RWPE1 (cell line): Measurements from ENCODE around the gene HTR1D.

Source experiments
- CTCF ChIA-PET: fragments of 350-600 bp; sonication (Branson Sonifier 250); formaldehyde crosslinking; extraction: SDS; loops from one replicate; lab custom pipeline; 2021; lab: Yijun Ruan, JAX
- POLR2A ChIA-PET: fragments of 400-600 bp; formaldehyde crosslinking; extraction: SDS; loops from one replicate; lab custom pipeline; 2020; ENCODE audit warnings: antibody characterized with exemption; ENCODE audit not compliant: low non-redundant PET; lab: Yijun Ruan, JAX
- DNase-seq: peaks from one replicate; pipeline ENCODE4 v3.0.0; 2012; ENCODE audit warnings: low spot score
- H3K27ac ChIP-seq: fragments of 450-650 bp; 2 replicates; pipeline ENCODE4 v1.5.1; 2017
- CTCF ChIP-seq: fragments of 450-650 bp; conservative IDR thresholded peaks from 2 replicates; pipeline ENCODE4 v1.5.1; 2017; ENCODE audit warnings: low read depth, mild to moderate bottlenecking

HTR1D gene

GRCh38 chr1:23178414-23178813 is 38.9 kb downstream of the HTR1D start:
- no peak for DNase-seq
- no peak overlapping the region for H3K27ac ChIP-seq
- no peak for TF ChIP-seq CTCF
- CTCF ChIA-PET, result interaction anchor here (0.6 to 1.4 kb wide), 6 partner anchors 9 to 480 kb away, joined by 3 to 5 read pairs (median 4); no protein-coding TSS in a partner anchor
- POLR2A ChIA-PET, result no interaction called here

- peak overlapping the region; percentile 84 for H3K27ac ChIP-seq
- DNase-seq, result peak; percentile 76
- CTCF ChIA-PET, result interaction anchor here (0.6 to 0.7 kb wide), 5 partner anchors 9 to 481 kb away, joined by 3 to 4 read pairs (median 4); no protein-coding TSS in a partner anchor
- POLR2A ChIA-PET, result no interaction called here
- no peak for TF ChIP-seq CTCF
These were observed 39.6 kb downstream of the HTR1D start for GRCh38 chr1:23177438-23178380.

- TF ChIP-seq CTCF, result no peak
- ChIA-PET POLR2A (no interaction called here), CTCF (no interaction called here)
- DNase-seq, result no peak
- peak overlapping the region; percentile 84 for H3K27ac ChIP-seq
These were observed 40.3 kb downstream of the HTR1D start for GRCh38 chr1:23177031-23177430.

DNA sequence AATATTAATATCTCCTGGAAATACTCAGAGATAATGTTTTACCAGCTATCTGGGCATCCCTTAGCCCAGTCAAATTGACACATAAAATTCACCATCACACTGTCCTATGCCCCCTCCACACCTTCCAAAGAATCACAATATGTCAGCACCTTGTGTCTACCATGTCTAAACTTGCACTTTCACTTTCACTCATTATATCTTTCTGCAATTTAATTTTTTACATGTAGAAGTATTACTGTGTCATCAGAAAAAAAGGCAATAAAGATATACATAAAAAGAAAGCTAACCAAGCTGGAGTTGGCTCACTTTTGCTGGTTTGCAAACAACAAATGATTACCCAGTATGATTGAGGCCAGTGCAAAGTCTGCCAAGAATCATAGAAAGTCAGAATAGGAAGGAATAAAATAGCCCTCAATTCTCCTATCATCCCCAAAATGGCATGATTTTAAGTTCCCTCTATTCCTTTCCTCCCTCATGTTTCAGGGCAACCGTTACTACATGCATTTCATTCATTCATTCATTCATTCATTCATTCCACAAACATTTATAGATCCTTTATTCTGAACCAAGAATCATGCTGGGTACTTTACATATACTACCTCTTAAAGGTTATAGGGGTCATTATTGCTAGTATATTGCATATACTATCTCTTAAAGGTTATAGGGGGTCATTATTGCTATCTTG is 42.7 kb downstream of the HTR1D start:
- ChIA-PET POLR2A (no interaction called here), CTCF (interaction anchor here (0.7 to 3.1 kb wide), 2 partner anchors 10 to 195 kb away, joined by 4 to 14 read pairs; no protein-coding TSS in a partner anchor)
- no peak for TF ChIP-seq CTCF
- DNase-seq, result no peak
- H3K27ac ChIP-seq, result no peak overlapping the region

DNA sequence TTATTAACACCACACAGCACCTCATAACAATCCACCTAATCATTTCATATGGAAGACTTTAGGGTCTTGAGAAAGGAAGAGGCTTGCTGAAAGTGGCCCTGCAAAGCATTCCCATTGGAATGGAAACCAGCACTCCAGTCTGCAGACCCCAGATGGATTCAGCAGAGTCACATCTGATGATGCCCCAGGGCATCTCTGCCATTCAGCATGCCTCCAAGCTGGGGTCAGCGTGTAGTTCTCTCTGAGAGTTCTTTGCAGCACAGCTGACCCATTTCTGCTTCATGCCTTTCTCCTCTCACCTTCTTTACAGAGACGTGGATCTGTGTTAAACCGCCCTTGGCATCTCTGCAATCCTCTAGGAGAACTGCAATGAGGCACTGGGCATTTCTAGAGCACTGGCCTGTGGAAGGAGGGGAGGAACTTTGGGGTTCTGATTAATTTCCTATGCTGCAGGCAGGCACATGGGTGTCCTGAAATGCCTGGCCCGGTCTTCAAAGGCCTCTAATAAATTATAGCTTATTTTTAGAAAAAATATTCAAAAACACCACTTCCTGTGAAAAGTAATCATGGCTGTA is 46.0 kb downstream of the HTR1D start:
- POLR2A ChIA-PET, result no interaction called here
- no peak for TF ChIP-seq CTCF
- H3K27ac ChIP-seq, result peak overlapping the region; percentile 95
- DNase-seq, result no peak
- CTCF ChIA-PET, result interaction anchor here (1.0 kb wide), 1 partner anchor 72 kb away, joined by 4 read pairs; no protein-coding TSS in a partner anchor

- POLR2A ChIA-PET, result no interaction called here
- no peak for TF ChIP-seq CTCF
- no peak for DNase-seq
- peak overlapping the region; percentile 95 for H3K27ac ChIP-seq
- CTCF ChIA-PET, result interaction anchor here (0.7 kb wide), 1 partner anchor 314 kb away, joined by 3 read pairs; no protein-coding TSS in a partner anchor
These were observed 47.5 kb downstream of the HTR1D start for GRCh38 chr1:23169727-23170335.
